DND-41 (cell line): Measurements from ENCODE around the gene TCF25.

Experiments
- EZH2 ChIP-seq: IDR thresholded peaks from 3 replicates; pipeline ENCODE4 v1.6.1; 2012; ENCODE audit warnings: borderline replicate concordance, low read depth, mild to moderate bottlenecking, moderate library complexity, low read length, inconsistent platforms; ENCODE audit not compliant: severe bottlenecking
- TF ChIP-seq, protein P1 (sequence below): IDR thresholded peaks from 2 replicates; pipeline ENCODE4 v1.5.1; 2012; ENCODE audit warnings: borderline replicate concordance, low read length, moderate library complexity, mild to moderate bottlenecking; ENCODE audit not compliant: poor library complexity, severe bottlenecking; ENCODE audit errors: extremely low read depth

DNA sequence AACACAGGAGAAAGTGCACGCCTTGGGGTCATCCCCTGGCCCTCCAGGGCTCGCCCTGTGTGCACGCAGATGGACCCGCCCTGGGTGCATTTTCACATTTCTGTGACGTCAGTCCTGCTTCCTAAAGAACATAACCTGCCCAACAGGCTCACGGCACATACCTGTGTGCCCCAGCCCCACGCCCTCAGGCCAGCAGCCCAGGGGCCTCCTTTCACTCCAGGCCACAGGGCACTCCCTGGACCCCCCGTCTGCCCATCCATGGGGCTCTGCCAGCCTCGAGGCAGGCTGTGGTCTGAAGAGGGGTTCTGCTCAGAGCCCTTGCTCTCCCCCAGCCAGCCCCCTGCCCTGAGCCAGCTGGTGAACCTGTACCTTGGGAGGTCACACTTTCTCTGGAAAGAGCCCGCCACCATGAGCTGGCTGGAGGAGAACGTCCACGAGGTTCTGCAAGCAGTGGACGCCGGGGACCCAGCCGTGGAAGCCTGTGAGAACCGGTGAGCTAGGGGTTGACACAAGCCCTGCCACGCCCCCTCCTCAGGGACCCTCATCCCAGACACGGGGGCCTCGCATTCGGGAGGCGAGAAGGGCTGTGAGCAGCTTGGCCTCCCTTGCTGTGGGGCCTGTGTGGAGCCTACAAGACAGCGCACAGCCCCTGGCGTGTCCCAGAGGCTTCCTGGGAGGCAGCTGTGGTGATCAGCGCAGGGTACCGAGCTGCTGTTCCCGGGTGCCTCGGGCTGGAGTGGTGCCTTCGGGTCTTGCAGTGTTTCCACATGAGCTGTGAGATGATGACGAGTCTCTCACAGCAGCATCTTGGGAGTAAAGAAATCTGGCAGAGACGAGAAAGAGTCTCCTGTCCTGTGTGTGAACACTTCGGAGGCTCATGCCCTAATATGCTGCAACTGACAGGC is 31.5 kb downstream of the TCF25 start:
- TF ChIP-seq, protein P1, sequence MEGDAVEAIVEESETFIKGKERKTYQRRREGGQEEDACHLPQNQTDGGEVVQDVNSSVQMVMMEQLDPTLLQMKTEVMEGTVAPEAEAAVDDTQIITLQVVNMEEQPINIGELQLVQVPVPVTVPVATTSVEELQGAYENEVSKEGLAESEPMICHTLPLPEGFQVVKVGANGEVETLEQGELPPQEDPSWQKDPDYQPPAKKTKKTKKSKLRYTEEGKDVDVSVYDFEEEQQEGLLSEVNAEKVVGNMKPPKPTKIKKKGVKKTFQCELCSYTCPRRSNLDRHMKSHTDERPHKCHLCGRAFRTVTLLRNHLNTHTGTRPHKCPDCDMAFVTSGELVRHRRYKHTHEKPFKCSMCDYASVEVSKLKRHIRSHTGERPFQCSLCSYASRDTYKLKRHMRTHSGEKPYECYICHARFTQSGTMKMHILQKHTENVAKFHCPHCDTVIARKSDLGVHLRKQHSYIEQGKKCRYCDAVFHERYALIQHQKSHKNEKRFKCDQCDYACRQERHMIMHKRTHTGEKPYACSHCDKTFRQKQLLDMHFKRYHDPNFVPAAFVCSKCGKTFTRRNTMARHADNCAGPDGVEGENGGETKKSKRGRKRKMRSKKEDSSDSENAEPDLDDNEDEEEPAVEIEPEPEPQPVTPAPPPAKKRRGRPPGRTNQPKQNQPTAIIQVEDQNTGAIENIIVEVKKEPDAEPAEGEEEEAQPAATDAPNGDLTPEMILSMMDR, result no peak
- no peak for TF ChIP-seq EZH2
